HK-2 (cell line): ENCODE measurements around the gene TMEM72.

Experiments used
- DNase-seq: peaks from one replicate; pipeline ENCODE4 v3.0.0-alpha.2; 2018; ENCODE audit not compliant: unreplicated experiment

TMEM72 gene

GRCh38 chr10:44980309-44981171 is 69.4 kb downstream of the TMEM72 start:
- no peak for DNase-seq

GRCh38 chr10:44981172-44982113 is 70.3 kb downstream of the TMEM72 start:
- peak; percentile 75 for DNase-seq

DNA sequence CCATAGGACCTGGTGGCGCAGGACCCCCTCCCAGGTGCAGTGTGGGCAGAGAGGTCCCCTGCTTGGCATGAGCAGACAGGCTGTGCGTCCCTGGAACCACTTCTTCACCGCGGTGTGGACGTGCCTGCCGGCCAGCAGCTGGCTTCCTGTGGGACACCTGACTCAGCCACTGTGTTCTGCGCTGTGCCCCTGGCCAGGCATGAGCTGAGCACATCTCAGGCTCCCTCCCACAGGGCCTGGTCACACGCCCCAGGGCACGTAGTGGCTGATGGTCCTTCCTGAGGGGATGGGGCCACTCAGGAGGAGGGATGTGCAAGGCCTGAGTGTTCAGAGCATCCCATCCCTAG is 71.0 kb downstream of the TMEM72 start:
- peak; percentile 88 for DNase-seq

GRCh38 chr10:44982496-44982895 is 71.4 kb downstream of the TMEM72 start:
- DNase-seq = no peak

DNA sequence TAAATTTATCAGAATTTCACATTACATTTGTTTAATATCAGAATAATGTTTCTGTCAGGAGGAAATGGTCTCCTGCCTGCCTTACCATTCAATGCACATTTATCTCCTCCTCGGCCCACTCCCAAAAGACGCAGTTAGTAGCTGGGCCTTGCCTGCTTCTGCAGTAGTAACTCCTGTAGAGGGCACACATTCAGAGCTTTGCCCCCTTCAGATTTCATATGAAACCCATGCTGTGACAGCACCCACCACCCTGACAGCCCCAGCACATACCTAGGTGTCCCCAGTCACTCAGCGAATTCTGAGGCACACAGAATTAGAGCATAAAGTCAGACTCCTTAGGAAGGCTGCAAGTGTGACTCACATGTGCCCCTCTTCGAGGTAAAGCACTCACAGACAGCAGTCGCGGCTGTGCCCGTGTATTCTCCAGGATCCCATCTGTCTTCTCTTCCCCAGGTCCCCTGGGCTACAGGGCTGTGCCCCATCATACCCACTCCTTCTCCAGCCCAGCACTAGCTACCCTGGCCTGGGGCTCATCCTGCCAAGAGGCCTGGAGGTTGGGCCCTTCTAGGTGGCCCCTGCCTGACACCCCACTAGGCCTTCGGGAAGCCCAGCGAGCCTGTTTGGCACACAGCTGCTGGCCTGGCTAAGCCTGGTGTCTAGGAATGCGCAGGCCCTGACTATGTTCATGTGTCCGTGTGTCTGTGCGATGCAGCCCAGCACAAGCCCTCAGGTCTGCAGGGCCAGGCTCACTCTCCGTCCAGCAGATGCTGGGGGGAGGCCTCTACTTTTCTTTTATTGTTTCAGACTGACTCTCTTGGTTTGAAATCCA is 72.1 kb downstream of the TMEM72 start:
- DNase-seq = no peak

GRCh38 chr10:44983895-44984278 is 72.8 kb downstream of the TMEM72 start:
- DNase-seq = no peak

GRCh38 chr10:44984671-44985101 is 73.5 kb downstream of the TMEM72 start:
- no peak for DNase-seq

- no peak for DNase-seq
Measured at GRCh38 chr10:44985175-44985681, 74.1 kb downstream of the TMEM72 start.

DNA sequence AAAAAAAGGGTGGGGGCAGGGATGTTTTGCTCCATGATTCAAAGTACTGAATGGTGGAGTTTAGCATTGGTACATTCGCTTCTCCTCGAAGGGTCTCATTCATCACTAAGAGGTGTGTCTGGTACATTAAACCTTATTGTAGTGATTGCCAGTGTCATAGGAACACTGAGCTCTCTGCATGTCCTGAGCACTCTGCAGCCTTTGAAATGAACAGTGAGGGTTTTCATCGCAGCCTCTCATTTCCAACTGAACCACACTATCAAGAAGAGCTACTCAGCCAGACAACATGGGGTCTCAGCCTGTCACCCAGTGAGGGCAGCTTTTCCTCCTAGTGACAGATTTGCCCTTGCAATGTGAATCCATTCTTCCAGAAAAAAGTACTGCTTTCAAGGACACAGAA is 75.0 kb downstream of the TMEM72 start:
- no peak for DNase-seq
